K562 (cell line): ENCODE data around the gene KRTAP10-6. TPM values are rescaled to one million over a fixed set of nuclear protein-coding genes. Genes with fewer than 3 reads are reported as not detected.

Experiments
- ATAC-seq: fragments of 200-7000 bp; cut with Tn5 transposase; 3 replicates; pipeline ENCODE4 v1.9.1; 2020; ENCODE audit warnings: moderate library complexity
- BruUV-seq: library from RNA; stranded (reverse); fragments of 400-500 nt; replicated peaks from 2 replicates; lab custom pipeline; 2021; lab: Mats Ljungman, UMichigan
- CTCF ChIA-PET: fragments of 300-600 bp; formaldehyde crosslinking; extraction: SDS; loops from one replicate; lab custom pipeline; 2021; ENCODE audit warnings: low intra/inter-chr PET ratio; lab: Yijun Ruan, JAX
- POLR2A ChIA-PET: fragments of 300-600, 350-650 bp; sonication (Branson Sonifier 250); formaldehyde crosslinking; extraction: SDS; loops from one replicate; lab custom pipeline; 2021; ENCODE audit warnings: antibody characterized with exemption, inconsistent platforms; lab: Yijun Ruan, JAX
- DNase-seq, 4 experiments: peaks; one replicate each; pipeline versions ENCODE4 v3.0.0 to v3.0.0-alpha.2; 2011 to 2018; ENCODE audit warnings: low spot score in 3 of 4, mixed read lengths in 3 of 4; ENCODE audit errors: extremely low read depth in 1 of 4
- FAIRE-seq: peaks from 2 replicates; lab custom pipeline; 2011; peaks lifted over from hg19 to GRCh38; lab: Jason Lieb, UNC
- H2AFZ ChIP-seq: 2 replicates; pipeline ENCODE4 v1.6.0; 2011; ENCODE audit warnings: low read depth, low read length, control low read depth, inconsistent platforms
- H3K27ac ChIP-seq: fragments of 200-600 bp; 3 replicates; pipeline ENCODE4 v1.8.0; 2011; ENCODE audit warnings: low read depth, mild to moderate bottlenecking, control low read depth, inconsistent platforms, low read length, moderate library complexity, mixed read lengths; ENCODE audit errors: extremely low read depth
- H3K27me3 ChIP-seq, 2 experiments: fragments of 300-600 bp in 1 of 2; 2 replicates in 1 of 2; 3 replicates in 1 of 2; pipeline versions ENCODE4 v1.6.0 to v1.8.0; 2011; ENCODE audit warnings: inconsistent platforms in 2 of 2, low read length in 2 of 2, mild to moderate bottlenecking in 1 of 2, mixed read lengths in 1 of 2, moderate library complexity in 1 of 2; ENCODE audit not compliant: control insufficient read depth in 2 of 2, insufficient read depth in 2 of 2
- H3K36me3 ChIP-seq: fragments of 300-600 bp; 3 replicates; pipeline ENCODE4 v1.8.0; 2011; ENCODE audit warnings: mild to moderate bottlenecking, low read length, inconsistent platforms; ENCODE audit not compliant: control insufficient read depth, insufficient read depth
- H3K4me1 ChIP-seq, 2 experiments: fragments of 200-600 bp in 1 of 2; replicated peaks in 1 of 2; 2 replicates in 1 of 2; 3 replicates in 1 of 2; pipeline versions ENCODE4 v1.5.1 to v1.8.0; 2011; ENCODE audit warnings: inconsistent platforms in 2 of 2, low read length in 2 of 2, mild to moderate bottlenecking in 1 of 2, mixed read lengths in 1 of 2, moderate library complexity in 1 of 2; ENCODE audit not compliant: control insufficient read depth in 2 of 2, insufficient read depth in 2 of 2
- H3K4me2 ChIP-seq: 2 replicates; pipeline ENCODE4 v1.6.1; 2011; ENCODE audit warnings: low read length, control low read depth, inconsistent platforms, mixed read lengths; ENCODE audit not compliant: insufficient read depth
- H3K4me3 ChIP-seq: fragments of 200-600 bp; sonication (generic), shearing (Covaris generic); 2 replicates; pipeline ENCODE4 v1.5.1; 2016; ENCODE audit warnings: control low read depth, inconsistent platforms
- H3K79me2 ChIP-seq: fragments of 200-600 bp; 3 replicates; pipeline ENCODE4 v1.8.0; 2011; ENCODE audit warnings: low read length, inconsistent platforms; ENCODE audit not compliant: control insufficient read depth, insufficient read depth
- H3K9ac ChIP-seq, 2 experiments: 2 replicates each; pipeline versions ENCODE4 v1.6.0 to v1.6.1; 2011; ENCODE audit warnings: low read depth in 2 of 2, low read length in 2 of 2, control low read depth in 1 of 2, inconsistent platforms in 1 of 2, mild to moderate bottlenecking in 1 of 2, mixed read lengths in 1 of 2; ENCODE audit not compliant: insufficient read depth in 1 of 2
- H3K9me1 ChIP-seq: one replicate; pipeline ENCODE4 v1.6.0; 2011; ENCODE audit warnings: inconsistent platforms, mild to moderate bottlenecking, low read length, moderate library complexity; ENCODE audit not compliant: control insufficient read depth, insufficient read depth
- H3K9me3 ChIP-seq: replicated peaks from 2 replicates; pipeline ENCODE4 v1.5.1; 2011; ENCODE audit warnings: low read depth, low read length, inconsistent platforms; ENCODE audit not compliant: control insufficient read depth, insufficient read depth
- H4K20me1 ChIP-seq: replicated peaks from 2 replicates; pipeline ENCODE4 v1.6.1; 2011; ENCODE audit warnings: low read length, inconsistent platforms, mixed read lengths; ENCODE audit not compliant: control insufficient read depth, insufficient read depth
- ATF7 ChIP-seq: fragments of 450-650 bp; IDR thresholded peaks from 2 replicates; pipeline ENCODE4 v1.7.1; 2014; ENCODE audit warnings: mild to moderate bottlenecking, moderate library complexity
- CEBPB ChIP-seq: fragments of 450-650 bp; IDR thresholded peaks from 2 replicates; pipeline ENCODE4 v1.6.1; 2016; ENCODE audit warnings: missing genetic modification characterization, missing compliant biosample characterization
- DMBX1 ChIP-seq: fragments of 250-450 bp; sonication (Bioruptor Pico); IDR thresholded peaks from 2 replicates; pipeline ENCODE4 v1.8.0; 2022; ENCODE audit warnings: inconsistent platforms, mild to moderate bottlenecking, moderate library complexity, borderline replicate concordance
- ESRRA ChIP-seq: fragments of 450-650 bp; IDR thresholded peaks from 2 replicates; pipeline ENCODE4 v1.6.1; 2014; ENCODE audit warnings: low read depth, mild to moderate bottlenecking, moderate library complexity, borderline replicate concordance
- PHF20 ChIP-seq: fragments of 450-650 bp; IDR thresholded peaks from 2 replicates; pipeline ENCODE4 v1.6.1; 2018; ENCODE audit not compliant: partially characterized antibody
- RBBP5 ChIP-seq: fragments of 200-600 bp; sonication (generic); IDR thresholded peaks from 2 replicates; pipeline ENCODE4 v1.6.1; 2012; ENCODE audit warnings: borderline replicate concordance, mild to moderate bottlenecking, low read length, control low read depth, inconsistent platforms; ENCODE audit not compliant: insufficient read depth, poor library complexity, severe bottlenecking
- SETDB1 ChIP-seq: IDR thresholded peaks from one replicate; pipeline ENCODE4 v1.6.1; 2012; ENCODE audit warnings: low read length, control low read depth, inconsistent platforms
- SREBF2 ChIP-seq: sonication (generic); formaldehyde crosslinking; IDR thresholded peaks from 2 replicates; pipeline ENCODE4 v1.4.0; 2020; ENCODE audit warnings: mild to moderate bottlenecking, missing genetic modification reagents
- ZNF133 ChIP-seq: fragments of 250-450 bp; sonication (Bioruptor Pico); IDR thresholded peaks from 2 replicates; pipeline ENCODE4 v1.4.0; 2020; ENCODE audit warnings: mild to moderate bottlenecking
- ZNF217 ChIP-seq: sonication (generic); formaldehyde crosslinking; IDR thresholded peaks from 2 replicates; pipeline ENCODE4 v1.8.0; 2022; ENCODE audit warnings: mild to moderate bottlenecking, missing genetic modification reagents
- ZNF696 ChIP-seq: fragments of 250-450 bp; sonication (Bioruptor Pico); conservative IDR thresholded peaks from 2 replicates; pipeline ENCODE4 v1.4.0; 2020; ENCODE audit warnings: mild to moderate bottlenecking, moderate library complexity
- WGBS: fragments of 100-300 bp; shearing (Covaris generic); methylation state at CpG from one replicate; pipeline ENCODE4 v1.1.6; 2016; ENCODE audit warnings: low coverage, mixed read lengths; ENCODE audit not compliant: insufficient coverage; ENCODE audit errors: missing lambda C conversion rate; 5-methylcytosine and 5-hydroxymethylcytosine counted together
- in situ Hi-C: fragments of 300-500 bp; cut with MboI; formaldehyde crosslinking; loops from 4 replicates; pipeline ENCODE4 v1.15.0; 2018; ENCODE audit warnings: inconsistent platforms, mixed read lengths
- intact Hi-C: fragments of 100-400 bp; cut with micrococcal nuclease; formaldehyde crosslinking; loops from 2 replicates; pipeline ENCODE4 v1.14.2; 2022
- polyA plus RNA-seq, 8 experiments: library from polyadenylated mRNA; depleted of rRNA in 4 of 8; stranded (reverse) in 5 of 8; unstranded in 3 of 8; fragments of >200 nt; fragmentation: Nextera tagmentation in 2 of 8; fragmentation: Illumina TruSeq in 1 of 8; extraction: Ambion mirVana in 2 of 8; extraction: Trizol in 1 of 8; gene quantifications; 2 replicates each; pipeline versions ENCODE4 v1.2.1 to v1.2.3, GENCODE V29; 2011 to 2014; ENCODE audit warnings: inconsistent platforms in 1 of 8, missing spikeins in 1 of 8
- total RNA-seq, 7 experiments: library from RNA; depleted of rRNA in 6 of 7; stranded (reverse); fragments of >200 nt in 6 of 7; fragmentation: Illumina TruSeq in 2 of 7; extraction: Trizol in 2 of 7; gene quantifications; 2 replicates each; pipeline versions ENCODE4 v1.2.1 to v1.2.3, GENCODE V29; 2011 to 2021; ENCODE audit warnings: low replicate concordance in 1 of 7
- TF ChIP-seq, protein P1 (sequence below): fragments of 450-650 bp; IDR thresholded peaks from 2 replicates; pipeline ENCODE4 v1.6.1; 2016; ENCODE audit warnings: low read depth

Gene KRTAP10-6
- total and polyA plus RNA-seq, 9 of the 15 experiments (the other 6 are each of a cell fraction or from before 2014, with no cell fraction given) = not detected

DNA sequence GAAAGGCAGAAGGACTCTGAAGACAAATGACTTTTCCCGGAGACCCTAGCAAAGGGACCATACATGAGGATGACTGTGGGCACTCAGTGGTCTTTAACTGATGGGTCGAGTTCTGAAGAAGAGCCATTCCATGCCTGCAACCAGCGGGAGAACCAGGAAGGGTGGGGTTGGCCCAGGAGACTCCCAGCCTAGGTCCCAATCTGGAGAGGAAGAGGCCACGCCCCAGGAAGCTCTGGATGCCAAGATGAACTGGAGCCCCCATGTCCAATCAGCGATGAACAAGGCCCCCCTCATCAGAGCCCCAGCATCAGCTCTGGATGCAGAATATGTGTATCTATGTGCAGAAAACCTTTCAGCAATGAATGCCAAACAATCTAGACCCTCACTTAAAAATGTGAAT is 48.5 kb upstream of the KRTAP10-6 start:
- Histone ChIP-seq H3K9ac (no peak overlapping the region), H3K9me3 (peaks cover 4% of the 10 kb centered on the region), H4K20me1 (no peaks in the 10 kb centered on the region), H3K27me3 (peaks cover 0 to 6% of the 10 kb centered on the region in 2 experiments; a peak in 2 of 5 replicates), H3K27ac (no peak overlapping the region), H2AFZ (no peak overlapping the region), H3K9me1 (no peaks in the 10 kb centered on the region), H3K4me3 (no peak overlapping the region), H3K4me1 (peaks cover 0 to 3% of the 10 kb centered on the region in 2 experiments; a peak in 2 of 5 replicates), H3K36me3 (no peaks in the 10 kb centered on the region), H3K4me2 (no peak overlapping the region), H3K79me2 (no peaks in the 10 kb centered on the region)
- TF ChIP-seq SETDB1 = no peak
- TF ChIP-seq ZNF133 = no peak
- no peak for TF ChIP-seq PHF20
- TF ChIP-seq ZNF217 = no peak
- TF ChIP-seq SREBF2 (CRISPR knock-in tag) = no peak
- no peak for TF ChIP-seq DMBX1 (CRISPR knock-in tag)
- no peak for TF ChIP-seq ESRRA
- no peak for TF ChIP-seq ATF7
- no peak for TF ChIP-seq RBBP5
- TF ChIP-seq ZNF696 (CRISPR knock-in tag) = no peak
- TF ChIP-seq, protein P1, sequence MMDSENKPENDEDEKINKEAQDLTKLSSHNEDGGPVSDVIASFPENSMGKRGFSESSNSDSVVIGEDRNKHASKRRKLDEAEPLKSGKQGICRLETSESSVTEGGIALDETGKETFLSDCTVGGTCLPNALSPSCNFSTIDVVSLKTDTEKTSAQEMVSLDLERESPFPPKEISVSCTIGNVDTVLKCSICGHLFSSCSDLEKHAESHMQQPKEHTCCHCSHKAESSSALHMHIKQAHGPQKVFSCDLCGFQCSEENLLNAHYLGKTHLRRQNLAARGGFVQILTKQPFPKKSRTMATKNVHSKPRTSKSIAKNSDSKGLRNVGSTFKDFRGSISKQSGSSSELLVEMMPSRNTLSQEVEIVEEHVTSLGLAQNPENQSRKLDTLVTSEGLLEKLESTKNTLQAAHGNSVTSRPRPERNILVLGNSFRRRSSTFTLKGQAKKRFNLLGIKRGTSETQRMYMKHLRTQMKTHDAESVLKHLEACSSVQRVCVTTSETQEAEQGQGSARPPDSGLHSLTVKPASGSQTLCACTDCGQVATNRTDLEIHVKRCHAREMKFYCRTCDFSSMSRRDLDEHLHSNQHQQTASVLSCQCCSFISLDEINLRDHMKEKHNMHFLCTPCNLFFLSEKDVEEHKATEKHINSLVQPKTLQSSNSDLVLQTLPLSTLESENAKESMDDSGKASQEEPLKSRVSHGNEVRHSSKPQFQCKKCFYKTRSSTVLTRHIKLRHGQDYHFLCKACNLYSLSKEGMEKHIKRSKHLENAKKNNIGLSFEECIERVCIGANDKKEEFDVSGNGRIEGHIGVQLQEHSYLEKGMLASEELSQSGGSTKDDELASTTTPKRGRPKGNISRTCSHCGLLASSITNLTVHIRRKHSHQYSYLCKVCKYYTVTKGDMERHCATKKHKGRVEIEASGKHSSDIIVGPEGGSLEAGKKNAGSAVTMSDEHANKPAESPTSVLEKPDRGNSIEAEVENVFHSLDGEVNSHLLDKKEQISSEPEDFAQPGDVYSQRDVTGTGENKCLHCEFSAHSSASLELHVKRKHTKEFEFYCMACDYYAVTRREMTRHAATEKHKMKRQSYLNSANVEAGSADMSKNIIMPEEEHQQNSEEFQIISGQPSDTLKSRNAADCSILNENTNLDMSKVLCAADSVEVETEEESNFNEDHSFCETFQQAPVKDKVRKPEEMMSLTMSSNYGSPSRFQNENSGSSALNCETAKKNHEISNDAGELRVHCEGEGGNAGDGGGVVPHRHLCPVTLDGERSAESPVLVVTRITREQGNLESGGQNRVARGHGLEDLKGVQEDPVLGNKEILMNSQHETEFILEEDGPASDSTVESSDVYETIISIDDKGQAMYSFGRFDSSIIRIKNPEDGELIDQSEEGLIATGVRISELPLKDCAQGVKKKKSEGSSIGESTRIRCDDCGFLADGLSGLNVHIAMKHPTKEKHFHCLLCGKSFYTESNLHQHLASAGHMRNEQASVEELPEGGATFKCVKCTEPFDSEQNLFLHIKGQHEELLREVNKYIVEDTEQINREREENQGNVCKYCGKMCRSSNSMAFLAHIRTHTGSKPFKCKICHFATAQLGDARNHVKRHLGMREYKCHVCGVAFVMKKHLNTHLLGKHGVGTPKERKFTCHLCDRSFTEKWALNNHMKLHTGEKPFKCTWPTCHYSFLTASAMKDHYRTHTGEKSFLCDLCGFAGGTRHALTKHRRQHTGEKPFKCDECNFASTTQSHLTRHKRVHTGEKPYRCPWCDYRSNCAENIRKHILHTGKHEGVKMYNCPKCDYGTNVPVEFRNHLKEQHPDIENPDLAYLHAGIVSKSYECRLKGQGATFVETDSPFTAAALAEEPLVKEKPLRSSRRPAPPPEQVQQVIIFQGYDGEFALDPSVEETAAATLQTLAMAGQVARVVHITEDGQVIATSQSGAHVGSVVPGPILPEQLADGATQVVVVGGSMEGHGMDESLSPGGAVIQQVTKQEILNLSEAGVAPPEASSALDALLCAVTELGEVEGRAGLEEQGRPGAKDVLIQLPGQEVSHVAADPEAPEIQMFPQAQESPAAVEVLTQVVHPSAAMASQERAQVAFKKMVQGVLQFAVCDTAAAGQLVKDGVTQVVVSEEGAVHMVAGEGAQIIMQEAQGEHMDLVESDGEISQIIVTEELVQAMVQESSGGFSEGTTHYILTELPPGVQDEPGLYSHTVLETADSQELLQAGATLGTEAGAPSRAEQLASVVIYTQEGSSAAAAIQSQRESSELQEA = no peak
- no peak for TF ChIP-seq CEBPB
- in situ Hi-C loops (no loop called here), intact Hi-C loops (no loop called here)
- no TSS peak for BruUV-seq
- no peak for ATAC-seq
- FAIRE-seq = no peak
- 2% methylated on average over 5 of the region's 5 CpGs for WGBS
- no peak for DNase-seq
- POLR2A ChIA-PET = no interaction called here
- CTCF ChIA-PET = no interaction called here
